Kidney epithelial cell (primary cell): ENCODE data around the gene TMEM129. TPM values are rescaled to one million over a fixed set of nuclear protein-coding genes. Genes with fewer than 3 reads are reported as not detected.

Experiments
- total RNA-seq: library from RNA; depleted of rRNA; stranded (reverse); fragments of >200 nt; gene quantifications from 2 replicates; pipeline ENCODE4 v1.2.3, GENCODE V29; 2015

Gene TMEM129
- total RNA-seq, 1 donor from 2014 or later = 63.5 TPM

Other genes with a start within 250 kb of the TMEM129 start
- gene FAM53A, start 37.0 kb downstream of the TMEM129 start, total RNA-seq = 1.1 and 5.2 TPM in 2 replicates
- gene SLBP, start 9.0 kb downstream of the TMEM129 start, total RNA-seq = 66.0 and 74.8 TPM in 2 replicates
- gene TACC3, start 198 bp upstream of the TMEM129 start, total RNA-seq = 13.9 and 15.3 TPM in 2 replicates
- 2.1 and 3.2 TPM in 2 replicates for gene FGFR3, start 72.0 kb upstream of the TMEM129 start, total RNA-seq
- gene LETM1, start 134.8 kb upstream of the TMEM129 start, total RNA-seq = 41.5 and 49.0 TPM in 2 replicates
- 62.4 and 68.5 TPM in 2 replicates for gene NSD2, start 150.1 kb upstream of the TMEM129 start, total RNA-seq